Nucleus accumbens (tissue), 56 donors: ENCODE data around the gene NPBWR2.
A peak's percentile ranks its signal among the peaks of the same experiment; 100 is the strongest.

ENCODE experiments used
- DNase-seq, 56 donors: peaks; one replicate each; lab custom pipeline; 2025; lab: John Stamatoyannopoulos, UW

NPBWR2 gene

DNA sequence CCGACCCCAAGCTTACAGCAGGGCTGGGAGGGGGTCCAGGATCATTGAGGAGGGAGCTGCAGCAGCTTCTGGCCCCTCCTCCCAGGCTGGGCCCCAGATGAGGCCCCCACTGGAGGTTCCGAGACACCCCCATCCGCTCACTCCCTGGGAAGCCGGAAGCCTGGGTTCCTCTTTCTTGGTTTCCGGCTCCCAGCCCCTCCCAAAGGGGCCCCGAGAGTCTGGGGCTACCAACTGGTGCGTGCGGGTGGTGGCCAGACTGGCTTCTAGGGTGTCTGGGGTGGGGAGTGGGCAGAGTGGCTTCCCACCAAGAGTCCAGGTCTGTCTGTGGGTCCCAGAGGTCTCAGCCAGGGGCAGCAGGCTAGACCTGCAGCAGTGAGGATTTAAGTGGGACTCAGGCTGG is 30.3 kb downstream of the NPBWR2 start:
- peak in 7 of 56 donors; percentile 10 to 42 (median 24) for DNase-seq

- no peak for DNase-seq
Observed at GRCh38 chr20:64076061-64076997, 31.0 kb downstream of the NPBWR2 start.

- no peak for DNase-seq
Observed at GRCh38 chr20:64075556-64075955, 31.8 kb downstream of the NPBWR2 start.

DNA sequence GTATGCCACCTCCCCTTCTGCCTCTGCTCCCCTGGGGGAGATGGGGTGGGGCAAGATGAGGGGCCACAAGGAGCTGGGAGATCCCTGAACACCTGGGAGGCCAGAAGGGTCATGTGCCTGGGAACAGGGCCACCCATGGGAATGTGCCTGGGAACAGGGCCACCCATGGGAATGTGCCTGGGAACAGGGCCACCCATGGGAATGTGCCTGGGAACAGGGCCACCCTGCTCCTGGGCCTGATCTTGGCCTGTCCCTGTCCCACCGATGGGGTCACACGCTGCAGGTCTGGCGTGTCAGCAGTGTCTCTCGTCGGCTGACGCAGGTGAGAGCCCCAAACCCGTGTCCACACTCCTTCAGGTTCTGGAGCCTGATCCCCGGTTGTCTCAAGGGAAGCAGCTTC is 32.4 kb downstream of the NPBWR2 start:
- no peak for DNase-seq

- DNase-seq, result no peak
Observed at GRCh38 chr20:64074184-64074789, 33.1 kb downstream of the NPBWR2 start.

- DNase-seq, result no peak
Observed at GRCh38 chr20:64073476-64074183, 33.7 kb downstream of the NPBWR2 start.

GRCh38 chr20:64072498-64073063 is 34.8 kb downstream of the NPBWR2 start:
- no peak for DNase-seq

DNA sequence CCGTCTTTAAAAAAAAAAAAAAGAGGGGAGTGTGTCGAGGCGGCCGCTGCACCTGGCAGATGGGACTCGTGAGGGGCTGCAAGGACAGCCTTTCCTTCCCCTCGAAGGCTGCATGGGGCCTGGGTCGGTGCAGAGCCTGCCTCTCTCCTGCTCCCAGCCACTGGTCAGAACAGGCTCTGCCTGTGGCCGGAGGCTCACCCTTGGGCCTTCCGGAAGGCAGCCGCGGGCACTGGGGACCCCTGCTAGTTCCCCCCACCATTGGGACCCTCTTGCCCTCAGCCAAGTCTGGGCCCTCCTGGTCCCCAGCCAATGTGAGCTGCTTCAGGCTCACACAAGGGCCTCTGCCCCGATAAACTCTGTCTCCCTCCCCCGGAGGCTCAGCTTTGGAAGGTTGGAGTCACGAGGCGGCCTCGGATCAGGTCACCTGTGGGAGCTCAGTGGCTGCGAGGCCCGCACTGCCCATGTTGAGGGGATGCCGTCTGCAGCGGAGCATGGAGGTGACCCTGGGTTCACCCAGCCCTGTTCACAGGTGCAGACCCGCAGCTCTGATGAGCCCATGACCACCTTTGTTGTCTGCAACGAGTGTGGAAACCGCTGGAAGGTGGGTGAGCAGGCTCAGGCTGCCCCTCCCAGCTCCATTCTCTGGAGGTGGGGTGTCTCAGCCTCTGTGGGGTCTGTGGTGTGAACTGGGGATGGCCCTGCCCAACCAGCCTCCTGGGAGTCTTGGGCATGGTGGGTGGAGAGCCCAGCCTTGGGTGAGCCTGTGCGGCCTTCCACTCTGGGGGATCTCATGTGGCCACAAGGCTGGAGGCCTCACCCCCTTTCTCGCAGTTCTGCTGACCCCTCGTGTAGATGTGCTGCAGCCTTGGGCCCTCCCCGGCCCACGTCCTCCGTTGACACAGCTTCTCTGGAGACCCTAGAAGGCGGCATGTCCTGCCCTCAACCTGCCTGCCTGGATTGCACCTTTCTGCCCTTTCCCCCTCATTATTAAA is 35.7 kb downstream of the NPBWR2 start:
- no peak for DNase-seq

GRCh38 chr20:64070244-64070993 is 36.9 kb downstream of the NPBWR2 start:
- DNase-seq, result no peak

DNA sequence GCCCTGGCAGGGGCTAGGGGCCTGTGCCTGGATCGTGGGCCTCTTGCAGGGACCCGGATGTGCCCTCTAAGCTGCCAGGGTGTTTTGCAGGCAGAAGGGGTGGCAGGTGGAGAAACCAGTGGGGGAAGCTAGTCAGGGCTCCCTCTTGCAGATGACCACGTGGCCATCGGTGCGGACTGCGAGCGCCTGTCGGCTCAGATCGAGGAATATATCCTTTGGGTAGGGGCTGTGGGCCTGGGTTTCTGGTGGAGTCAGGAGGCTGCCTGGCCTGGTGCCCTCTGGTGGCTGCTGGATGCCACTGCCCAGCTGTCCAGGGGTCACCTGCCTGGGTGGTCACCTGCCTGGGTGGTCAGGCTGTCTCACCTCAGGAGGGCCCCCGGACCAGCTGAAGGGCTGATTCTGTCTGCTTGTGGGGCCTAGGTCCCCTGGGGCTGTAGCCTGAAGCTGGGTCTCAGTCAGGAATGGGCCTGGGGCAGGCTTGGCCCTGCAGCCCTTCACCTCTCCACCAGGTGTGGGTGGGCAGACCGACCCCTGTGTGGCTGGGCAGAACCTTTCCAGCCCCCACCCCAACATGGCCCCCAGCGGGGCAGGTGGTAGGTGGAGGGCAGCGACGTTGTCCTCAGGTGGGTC is 37.6 kb downstream of the NPBWR2 start:
- DNase-seq, result peak in 3 of 56 donors; percentile 11 to 20 (median 20)

DNA sequence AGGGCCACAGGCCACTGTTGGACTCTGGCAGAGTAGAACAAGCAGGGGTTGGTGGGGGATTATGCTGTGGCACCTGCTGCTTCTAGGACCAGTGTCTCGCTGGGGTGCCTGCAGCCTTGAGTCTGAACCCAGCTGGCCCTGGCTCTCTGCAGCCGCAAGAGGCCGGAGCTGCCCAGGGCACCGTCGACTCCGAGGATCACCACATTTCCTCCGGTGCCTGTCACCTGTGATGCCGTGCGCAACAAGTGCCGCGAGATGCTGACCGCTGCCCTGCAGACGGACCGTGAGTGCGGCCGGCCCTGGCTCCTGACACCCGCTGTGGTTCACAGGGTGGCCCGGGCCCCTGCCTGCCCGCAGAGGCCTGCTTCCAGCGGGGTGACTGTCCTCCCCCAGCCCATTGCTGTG is 38.2 kb downstream of the NPBWR2 start:
- DNase-seq, result no peak

DNA sequence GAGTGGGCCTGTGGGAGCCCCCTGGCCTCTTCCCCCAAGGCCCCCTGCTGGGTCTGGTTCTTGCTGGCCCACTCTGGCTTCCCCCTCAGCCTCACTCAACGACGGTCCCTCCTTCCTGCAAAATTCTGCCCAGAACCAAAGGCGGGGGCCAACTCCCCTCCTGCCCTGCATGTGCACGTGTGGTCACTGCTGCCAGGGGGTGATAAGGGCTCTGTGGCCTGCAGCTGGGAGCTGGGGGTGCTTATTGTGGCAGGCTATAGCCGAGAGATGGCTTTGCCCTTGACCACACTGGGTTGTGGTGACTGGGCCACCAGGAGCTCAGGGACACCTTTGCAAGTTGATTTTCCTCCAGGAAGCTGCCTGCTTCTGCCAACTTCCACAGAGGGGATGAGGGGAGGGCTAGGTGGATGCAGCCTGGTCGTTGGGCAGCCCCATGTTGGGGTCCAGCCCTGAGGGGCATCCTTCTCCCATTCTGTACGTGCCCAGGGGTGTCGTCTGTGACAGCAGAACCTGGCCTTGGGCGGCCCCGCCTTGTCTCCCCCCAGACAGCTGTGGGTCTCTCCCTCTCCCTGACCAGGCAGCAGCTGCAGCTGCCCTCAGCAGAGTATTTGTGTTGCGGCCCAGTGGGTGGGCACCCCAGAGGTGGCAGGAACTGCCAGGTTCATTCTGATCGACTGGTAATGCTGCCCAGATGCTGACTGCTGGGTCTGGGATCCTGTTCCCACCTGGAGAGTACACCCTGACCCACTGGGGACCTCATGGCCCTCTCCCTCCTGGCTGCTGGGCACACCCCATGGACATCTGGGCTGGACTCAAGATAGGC is 38.8 kb downstream of the NPBWR2 start:
- DNase-seq, result no peak

GRCh38 chr20:64067733-64068307 is 39.5 kb downstream of the NPBWR2 start:
- DNase-seq, result no peak

- DNase-seq, result no peak
Observed at GRCh38 chr20:64067005-64067632, 40.2 kb downstream of the NPBWR2 start.

DNA sequence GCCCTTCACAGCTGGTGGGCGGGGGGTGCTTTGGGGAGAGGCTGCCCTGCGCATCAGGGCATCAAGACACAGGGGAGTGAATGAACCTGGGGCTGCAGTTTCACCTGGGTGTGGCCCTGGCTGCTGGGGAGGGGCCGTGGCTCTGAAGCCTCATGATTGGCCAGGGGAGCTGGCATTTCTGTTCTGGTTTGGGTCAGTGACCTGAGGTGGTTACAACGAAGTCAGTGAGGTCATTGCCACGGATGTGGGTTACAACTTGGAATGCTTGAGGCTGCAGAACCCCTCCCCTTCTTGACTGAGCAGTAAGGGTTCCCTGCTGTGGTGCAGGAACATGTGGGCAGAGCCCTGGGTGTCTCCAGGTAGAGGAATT is 41.4 kb downstream of the NPBWR2 start:
- DNase-seq, result no peak

GRCh38 chr20:64065062-64065973 is 42.0 kb downstream of the NPBWR2 start:
- no peak for DNase-seq
